Stimulated activated CD8-positive, alpha-beta memory T cell treated with anti-CD3 and anti-CD28 coated beads, Interleukin-15, amount 100 ng/mL, for 1 hour (primary cell): Measurements from ENCODE around the gene SLC10A6.

ENCODE experiments used
- DNase-seq: peaks from one replicate; pipeline ENCODE4 v3.0.0-alpha.2; 2020; ENCODE audit warnings: low read depth

Gene SLC10A6

DNA sequence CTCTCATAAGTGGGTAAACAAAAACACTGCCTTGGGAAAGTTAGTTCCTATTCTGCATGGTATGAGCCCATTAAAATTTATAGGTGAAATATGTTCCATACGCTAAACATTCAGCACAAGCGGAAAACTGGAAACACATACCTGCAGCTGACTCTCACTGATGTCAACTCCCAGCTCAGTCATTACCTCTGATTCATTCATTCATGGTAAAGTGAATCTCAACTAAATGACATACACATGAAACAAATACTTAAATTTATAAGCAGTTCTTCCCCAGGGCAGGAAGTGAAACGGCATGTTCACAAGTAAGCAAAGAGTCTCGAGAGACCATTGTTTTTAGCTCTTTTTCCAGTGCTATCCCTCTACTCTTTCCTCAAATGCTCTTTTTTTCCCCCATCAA is 1.6 kb downstream of the SLC10A6 start:
- DNase-seq: no peak

DNA sequence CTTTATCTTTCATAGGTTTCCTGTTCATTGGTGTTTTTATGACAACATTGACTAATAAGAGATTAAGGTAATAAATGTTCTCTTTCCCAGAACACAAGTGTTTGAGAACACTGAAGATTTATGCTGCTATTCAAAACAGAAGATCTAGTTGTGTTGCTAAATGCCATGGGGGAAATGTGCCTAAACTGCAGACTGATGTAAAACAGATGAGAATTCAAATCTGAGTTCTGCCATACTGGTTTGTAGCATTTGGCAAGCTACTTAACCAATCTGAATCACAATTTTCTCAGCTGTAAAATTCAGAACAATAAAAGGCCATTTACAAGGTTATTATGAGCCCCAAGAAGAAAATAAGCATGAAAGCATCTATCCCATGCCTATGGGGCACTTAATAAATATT is 2.3 kb downstream of the SLC10A6 start:
- no peak for DNase-seq

DNA sequence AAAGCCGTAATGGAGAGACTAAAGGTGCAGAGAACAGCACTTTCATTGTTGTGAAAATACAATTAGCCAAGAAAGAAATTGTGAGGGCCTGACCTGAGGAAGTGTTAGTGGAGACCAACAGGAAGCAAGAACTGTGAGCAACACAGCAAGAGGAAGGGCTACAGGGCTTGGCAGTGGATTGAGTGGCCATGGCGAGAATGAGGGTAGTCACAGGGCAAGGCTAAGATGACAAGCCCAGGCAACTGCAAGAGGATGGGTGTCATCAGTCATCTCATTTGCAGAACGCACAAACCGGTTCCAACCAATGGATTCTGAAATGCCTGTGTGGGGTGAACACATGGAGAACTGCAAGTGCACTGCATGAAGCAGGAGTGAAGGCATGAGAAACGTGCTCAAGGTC is 3.6 kb downstream of the SLC10A6 start:
- DNase-seq: no peak

DNA sequence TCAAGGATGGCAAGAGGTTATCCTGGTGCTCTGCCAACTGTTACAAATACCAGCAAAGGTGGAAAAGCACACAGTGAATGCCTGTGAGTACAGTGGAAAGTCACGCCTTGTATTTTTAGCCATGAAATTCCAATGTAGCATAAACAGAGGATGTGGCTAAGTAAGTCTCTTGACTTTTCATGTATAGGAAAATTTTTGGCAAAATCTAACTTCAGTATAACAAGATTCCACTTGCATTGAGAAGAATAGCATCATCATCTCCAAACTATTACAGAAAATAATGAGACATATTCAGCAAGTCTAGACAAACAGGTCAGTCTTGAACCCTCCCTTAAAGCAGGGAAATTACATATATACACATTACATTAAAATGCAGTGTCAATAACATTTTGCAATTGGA is 7.9 kb downstream of the SLC10A6 start:
- no peak for DNase-seq

DNA sequence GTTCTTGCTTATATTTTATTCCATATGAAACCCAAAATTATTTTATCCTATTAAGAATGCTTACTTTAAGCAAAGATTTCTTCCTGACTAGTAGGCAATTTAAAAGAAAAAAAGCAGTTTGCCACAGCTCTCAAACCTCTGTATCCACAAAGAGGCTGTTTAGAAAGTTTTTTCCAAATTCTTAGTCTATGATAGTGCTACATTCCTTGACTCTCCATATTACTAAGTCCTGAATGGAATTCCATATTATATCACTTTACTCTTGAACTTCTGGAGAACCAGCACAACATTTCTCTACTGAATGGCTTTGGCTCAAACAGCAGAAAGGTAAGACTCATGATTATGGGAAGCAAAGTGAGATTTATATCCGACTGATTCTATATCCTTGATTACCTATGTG is 8.3 kb downstream of the SLC10A6 start:
- no peak for DNase-seq

DNA sequence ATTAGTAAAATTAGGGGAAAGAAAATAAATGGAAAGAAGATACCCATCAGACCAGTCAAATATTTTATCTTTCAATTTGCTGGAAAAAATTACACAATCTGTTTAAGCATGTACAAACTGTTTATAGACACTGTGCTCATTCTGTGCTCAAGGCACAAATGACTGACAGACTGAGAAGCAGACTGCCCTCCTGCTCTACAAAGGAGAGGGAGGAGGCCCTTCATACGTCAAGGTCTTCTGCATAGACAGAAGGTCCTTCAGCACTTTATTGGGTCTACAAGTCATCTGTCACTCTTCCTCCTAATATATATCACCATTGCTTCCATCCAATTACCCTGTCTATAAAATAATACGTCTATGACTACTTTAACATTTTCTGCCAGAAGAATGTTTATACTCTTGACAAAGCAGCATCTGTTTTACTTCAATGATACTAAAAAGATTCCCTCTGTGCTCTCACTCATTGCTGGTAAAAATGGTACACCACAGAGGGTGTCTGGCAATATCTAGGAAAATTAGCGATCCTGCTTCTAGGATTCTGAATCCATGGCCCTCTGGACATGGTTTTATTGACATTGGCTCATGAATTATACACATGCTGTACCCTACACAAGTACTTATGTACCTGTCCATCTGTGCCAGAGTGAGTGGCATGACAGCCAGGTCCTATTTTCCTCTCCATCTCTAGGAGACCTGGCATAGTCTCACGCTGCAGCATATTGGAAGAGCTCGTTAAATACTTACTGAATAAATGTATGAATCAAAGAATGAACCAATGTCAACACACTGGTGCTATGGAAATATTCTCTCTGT is 11.3 kb downstream of the SLC10A6 start:
- DNase-seq: no peak

DNA sequence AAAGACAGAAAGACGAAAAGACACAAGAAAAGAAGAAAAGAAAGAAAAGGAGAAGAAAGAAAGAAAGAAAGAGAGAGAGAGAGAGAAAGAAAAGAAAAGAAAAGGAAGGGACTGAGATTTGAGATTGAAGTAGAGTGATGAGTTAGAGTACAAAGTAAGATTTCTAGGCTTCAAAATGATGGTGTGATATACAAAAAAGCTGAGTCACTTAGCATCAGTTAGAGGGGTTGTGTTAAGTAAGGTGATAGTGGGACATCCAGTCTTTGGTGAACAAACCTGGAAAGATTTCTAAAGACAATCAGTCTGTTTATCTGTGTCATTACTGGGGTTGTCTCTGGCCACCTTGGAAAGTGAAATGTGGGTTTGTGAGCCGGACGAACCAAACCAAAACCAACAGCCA is 13.5 kb downstream of the SLC10A6 start:
- DNase-seq: no peak

DNA sequence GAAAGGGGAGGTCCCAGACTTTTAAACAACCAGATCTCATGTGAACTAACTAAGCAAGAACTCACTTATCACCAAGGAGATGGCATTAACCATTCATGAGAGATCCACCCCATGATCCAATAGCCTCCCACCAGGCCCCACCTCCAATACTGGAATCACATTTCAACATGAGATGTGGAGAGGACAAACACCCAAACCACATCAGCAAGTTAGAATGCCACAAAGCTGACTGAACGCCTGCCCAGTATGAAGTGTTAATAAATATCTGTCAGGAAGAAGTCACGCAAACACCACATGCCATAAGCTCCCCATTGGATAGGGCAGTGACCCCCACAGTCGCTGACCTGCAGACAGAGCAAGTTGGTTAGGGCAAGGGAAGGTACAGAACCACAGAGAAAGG is 14.3 kb downstream of the SLC10A6 start:
- no peak for DNase-seq

DNA sequence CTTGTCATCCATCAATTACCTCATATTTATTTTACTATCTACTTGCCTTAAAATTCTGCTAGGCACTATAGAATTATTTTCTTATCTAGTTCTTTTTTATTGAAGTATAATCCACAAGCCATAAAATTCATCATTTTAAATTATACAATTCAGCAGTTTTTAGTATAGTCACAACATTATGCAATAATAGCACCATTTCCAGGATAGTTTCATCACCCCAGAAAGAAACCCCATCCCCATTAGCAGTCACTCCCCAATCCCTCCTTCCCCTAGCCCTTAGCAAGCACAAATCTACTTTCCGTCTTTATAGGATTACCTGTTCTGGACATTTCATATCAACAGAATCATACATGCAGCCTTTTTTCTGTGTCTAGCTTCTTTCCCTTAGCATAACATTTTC is 15.6 kb downstream of the SLC10A6 start:
- DNase-seq: no peak

DNA sequence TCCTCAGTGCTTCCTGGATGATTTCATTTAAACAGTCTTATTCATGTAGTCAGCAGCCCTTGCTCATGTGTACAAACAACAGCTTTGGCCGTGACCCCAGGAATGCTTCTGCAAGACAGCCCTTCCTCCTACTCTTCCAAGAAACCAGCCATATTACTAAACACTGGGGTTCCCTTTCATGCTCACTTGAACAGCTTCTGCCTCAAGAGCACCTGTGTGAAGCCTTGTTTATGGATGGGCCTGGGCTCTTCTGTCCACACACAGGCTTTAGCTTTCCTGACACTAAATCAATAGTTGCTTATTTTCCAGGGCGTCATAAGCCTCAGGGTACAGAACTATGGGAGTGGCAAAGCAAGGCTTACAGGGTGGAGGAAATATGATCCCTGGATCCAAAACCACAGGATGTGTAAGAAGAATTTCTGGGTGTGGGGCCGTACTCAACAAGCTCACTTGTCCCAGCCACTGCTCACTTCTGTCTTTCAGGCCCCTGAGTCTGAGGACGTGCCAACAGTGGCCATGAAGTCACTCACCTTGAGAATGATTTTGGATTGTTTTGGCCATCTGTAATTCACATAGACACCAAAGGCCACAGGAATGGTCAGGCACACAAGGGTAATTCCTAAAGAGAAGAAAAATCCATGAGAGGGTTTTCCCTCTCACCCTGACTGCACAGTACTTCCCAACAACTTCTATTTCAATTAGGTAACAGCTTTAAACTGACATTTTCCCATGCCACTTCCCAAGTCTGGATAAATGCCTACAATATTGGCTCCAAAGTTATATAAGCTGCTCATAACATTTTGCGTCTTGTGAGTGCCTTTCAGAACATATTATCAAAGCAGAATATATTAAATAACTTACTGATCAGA is 17.7 kb downstream of the SLC10A6 start:
- no peak for DNase-seq

DNA sequence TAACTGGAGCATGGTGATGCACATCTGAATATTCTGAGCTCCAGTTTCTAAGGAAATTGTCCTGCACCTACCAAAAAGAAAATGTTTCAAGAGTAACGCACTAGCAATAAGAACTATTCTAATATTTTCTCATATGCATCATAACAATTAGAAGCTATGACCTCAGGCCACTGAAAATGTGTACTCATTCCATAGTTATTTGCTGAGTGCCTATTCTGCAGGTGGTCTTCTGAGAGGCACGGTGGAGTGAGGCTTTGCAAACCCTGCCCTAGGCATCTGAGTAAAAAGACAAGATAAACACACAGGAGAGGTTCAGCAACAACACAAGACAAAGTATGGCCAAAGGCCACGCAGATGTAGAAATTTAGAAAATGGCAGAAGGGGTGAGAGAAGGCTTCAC is 23.7 kb downstream of the SLC10A6 start:
- DNase-seq: no peak

DNA sequence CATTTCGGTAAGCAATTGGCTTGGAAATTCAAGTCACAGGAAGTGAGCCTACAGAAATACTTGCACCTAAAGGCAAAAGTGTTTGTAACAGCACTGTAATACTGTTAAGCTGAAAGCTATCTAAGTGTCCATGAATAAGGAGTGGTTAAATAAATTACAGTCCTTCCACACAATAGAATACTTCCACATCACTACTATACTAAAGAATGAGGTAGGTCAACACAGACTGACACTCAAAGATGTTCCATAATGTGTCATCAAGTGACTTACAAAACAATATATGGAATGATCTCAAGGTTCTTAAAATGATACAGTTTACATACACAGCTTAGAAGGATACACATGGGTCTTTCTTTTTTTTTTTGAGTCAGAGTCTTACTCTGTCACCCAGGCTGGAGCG is 27.0 kb downstream of the SLC10A6 start:
- no peak for DNase-seq

DNA sequence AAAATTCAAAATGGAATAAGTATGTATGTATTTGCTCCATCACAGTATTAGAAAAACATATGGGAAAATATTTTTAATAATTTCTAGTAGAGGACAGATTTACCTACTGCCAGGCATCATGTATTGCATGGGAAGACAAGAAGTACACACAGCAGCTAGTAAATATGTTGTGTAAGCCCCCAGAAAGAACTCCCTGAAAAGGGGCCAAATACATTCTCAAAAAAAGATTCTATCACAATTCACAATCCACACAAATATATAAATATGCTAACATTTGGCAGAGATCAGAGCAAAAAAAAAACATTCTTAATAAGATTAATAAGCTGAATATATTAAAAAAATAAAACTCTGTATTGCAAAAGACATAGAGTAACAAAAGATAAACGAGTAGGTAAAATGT is 28.0 kb downstream of the SLC10A6 start:
- DNase-seq: no peak

DNA sequence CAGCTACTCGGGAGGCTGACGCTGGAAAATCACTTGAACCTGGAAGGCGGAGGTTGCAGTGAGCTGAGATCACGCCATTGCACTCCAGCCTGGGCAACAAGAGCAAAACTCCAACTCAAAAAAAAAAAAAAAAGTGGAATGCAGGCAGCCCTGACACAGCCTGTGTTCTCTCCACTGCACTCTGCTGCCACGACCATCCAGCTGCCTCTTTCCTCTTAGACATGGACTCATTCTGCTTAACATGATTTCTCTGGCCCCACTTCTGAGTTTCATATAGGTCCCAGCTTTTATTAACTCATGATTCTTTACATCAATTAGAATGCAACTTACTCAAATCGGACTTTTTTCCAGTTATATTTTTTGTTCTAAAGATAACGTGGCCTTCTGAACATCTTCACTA is 29.6 kb downstream of the SLC10A6 start:
- no peak for DNase-seq

DNA sequence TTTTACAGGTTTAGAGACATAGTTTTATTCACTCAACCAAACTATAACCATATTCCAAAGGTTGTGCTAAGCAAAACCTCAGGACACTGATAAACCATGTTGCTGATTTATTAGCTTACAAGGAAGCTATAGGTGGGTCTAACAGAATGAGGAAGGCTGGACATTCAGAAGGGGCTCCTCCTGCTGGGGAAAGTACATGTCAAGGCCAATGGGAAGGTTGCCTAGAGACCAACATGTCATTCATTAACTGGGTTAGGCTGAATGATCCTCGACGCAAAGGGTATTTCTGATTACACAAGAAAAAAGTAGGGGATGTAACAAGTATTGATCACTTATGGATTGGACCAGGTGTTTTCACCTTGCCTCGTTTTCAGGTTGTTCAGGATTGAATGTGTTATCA is 30.3 kb downstream of the SLC10A6 start:
- DNase-seq: no peak

DNA sequence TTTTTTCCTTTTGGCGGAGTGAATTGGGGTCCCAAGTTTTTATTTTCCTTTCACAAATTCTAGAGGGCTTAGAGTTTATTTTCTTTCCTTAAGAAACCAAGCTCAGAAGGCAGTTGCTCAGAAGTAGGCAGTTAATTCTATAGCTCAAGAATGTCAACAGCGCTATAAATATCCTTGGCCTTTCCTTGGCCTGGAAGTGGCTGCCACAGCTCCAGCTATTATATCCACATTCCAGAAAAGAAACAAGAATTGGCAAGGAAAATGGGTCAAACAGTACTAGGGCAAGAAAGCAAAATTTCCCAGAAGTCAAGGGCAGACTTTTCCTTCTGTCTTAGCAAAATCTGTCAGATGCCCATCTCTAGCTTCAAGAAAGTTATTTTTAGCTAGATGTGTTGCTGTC is 31.0 kb downstream of the SLC10A6 start:
- no peak for DNase-seq

DNA sequence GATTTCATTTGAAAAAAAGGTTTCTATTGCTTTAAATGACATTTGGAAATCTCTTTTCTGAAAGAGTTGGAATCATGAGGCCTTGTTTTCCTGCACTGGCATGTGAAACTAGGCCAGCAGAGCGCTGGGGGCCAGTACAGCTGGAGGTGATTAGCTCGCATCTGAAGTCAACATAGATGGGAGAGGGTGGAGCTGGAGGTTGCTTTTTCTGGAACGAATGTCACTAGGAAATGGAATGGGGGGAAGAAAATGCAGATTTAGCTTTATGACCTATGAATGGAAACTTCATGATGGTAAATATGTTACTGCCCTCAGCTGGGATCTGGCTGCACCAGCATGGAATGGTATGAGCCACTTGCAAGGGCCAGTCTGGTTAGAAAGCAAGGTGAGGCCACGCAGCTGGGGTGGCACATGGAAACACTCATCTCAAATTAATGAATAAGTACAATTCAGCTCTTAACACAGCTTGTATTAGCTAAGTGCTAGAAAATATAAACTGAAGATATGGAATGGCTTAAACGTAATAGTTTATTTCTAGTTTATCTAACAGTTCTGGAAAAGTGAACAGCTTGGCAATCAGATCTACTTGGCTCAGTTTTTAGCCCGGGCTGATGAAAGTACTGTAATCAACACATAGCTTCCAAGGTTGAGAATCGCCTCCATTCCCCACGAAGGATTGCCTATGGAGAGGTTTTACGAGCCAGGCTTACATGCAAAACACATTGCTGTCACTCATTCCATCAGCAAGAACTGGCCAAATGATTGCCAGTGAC is 32.5 kb downstream of the SLC10A6 start:
- DNase-seq: no peak

DNA sequence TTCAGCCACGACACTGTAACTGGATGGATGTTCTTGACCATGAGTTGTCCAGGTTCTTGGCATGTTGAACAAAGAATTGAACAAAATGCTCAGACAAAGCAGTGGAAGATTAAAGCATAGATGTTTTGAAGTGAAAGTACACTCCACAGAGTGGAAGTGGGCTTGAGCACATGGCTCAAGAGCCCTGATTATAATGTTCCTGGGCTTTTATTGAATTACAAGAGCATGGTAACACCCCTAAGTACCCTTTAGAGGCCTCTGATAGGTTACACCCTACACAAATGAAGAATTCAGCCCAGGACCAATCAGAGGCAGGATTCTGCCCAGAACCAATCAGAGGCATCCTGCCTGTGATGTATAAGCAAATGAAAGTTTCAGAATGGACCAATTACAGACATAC is 33.5 kb downstream of the SLC10A6 start:
- no peak for DNase-seq

DNA sequence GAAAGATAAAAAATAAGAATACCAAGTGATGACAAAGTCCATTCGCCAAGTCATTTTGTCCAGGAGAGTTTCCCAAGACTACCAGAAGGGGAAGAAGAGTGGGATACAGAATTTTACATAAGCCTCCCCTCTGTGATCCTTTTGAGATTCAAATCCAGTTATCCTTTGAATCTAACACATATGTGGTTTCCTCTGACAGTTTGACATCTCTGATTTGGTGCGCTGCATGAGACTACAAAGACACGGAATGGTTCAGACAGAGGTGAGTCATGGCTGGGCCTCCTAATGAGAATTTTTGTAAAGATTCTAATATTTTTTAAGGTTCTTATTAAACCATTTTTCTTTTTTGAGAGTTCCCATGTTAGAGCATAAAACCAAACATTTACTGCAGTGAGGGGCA is 38.3 kb downstream of the SLC10A6 start:
- DNase-seq: no peak

DNA sequence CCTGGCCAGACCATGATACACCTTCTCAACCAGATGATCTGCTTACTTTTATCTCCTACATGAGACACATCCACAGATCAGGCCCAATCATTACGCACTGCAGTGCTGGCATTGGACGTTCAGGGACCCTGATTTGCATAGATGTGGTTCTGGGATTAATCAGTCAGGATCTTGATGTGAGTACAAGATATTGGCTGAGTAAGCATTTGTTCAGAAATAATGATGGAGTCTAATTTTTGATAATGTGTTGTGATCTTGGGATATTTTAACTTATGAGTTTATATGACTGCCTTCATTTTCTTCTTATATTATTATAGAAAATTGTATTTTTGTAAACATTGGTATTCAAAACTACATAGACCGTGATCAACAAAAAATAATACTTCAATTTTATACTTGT is 39.4 kb downstream of the SLC10A6 start:
- DNase-seq: no peak

DNA sequence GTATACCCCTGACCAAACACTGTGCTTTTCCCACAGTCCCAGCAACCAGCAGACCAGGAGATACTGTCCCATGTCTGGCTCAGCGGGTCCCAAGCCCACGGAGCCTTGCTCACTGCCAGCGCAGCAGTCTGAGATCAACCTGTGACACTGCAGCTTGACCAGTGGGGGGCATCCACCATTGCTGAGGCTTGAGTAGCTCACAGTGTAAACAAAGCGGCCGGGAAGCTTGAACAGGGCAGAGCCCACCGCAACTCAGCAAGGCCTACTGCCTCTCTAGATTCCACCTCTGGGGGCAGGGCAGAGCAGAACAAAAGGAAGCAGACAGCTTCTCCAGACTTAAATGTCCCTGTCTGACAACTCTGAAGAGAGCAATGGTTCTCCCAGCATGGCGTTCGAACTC is 58.1 kb downstream of the SLC10A6 start:
- no peak for DNase-seq

DNA sequence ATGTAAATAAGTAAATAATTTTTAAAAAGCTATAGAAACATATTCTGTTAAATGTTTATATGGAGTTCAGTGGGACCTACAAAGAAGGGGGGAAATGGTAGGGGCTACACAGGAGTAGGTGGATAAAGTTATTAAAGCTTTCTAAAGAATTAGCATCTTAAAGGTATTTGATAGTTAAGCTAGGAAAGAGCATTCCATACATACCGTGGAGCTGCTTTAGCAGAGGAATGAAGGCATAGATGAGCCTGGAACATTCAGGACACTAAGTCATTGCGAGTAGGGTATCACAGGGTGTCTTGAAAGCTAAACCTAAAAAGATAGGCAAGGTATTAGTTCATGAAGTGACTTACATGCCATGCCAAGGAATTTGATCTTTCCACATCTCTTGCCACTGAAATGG is 60.4 kb downstream of the SLC10A6 start:
- no peak for DNase-seq

DNA sequence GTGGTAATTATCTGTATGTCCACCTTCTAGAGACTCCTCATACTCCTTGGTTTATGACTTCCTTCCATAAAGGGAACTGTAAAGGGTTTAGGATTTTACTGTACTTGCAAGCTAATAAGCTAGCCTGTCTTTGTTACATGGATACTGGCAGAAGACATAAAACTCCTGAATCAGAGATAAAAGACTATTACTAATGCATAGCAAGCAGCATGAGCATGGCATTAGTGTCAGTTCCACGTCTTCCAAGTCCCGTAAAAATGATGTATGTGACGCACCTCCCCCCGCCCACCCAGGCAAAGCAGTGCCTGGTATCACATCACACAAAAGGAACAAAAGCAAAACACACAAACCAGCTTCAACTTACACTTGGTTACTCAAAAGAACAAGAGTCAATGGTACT is 71.0 kb downstream of the SLC10A6 start:
- DNase-seq: no peak
